Measurements from ENCODE around the gene SYNJ2. TPM values are rescaled to one million over a fixed set of nuclear protein-coding genes. Genes with fewer than 3 reads are reported as not detected.

SYNJ2 gene
- total RNA-seq, 1 donor from 2014 or later = 18.9 TPM

DNA sequence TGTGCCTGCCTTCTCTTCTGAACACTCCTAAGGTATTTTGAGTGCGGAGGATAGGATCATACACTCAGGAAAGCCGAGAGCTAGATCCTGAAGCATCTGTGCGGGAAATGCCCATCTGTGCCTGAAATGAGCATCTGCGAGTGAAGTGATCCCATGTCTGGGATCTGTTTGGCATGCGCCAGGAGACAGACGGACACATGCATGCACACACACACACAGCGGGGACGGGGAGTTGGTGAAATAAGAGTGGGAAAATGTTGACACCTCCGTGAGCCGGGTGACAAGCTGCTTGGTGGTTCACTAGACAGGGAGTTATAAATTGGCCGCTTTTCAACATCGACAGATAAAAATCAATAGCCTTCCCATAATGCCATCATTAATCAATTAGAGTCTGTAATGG, 13.8 kb downstream of the SYNJ2 start:
- no peak overlapping the region for H3K27ac Mint-ChIP-seq
- no peak overlapping the region for H3K4me3 Mint-ChIP-seq (ENCODE audit: low read depth)
- TF ChIP-seq, protein P1, sequence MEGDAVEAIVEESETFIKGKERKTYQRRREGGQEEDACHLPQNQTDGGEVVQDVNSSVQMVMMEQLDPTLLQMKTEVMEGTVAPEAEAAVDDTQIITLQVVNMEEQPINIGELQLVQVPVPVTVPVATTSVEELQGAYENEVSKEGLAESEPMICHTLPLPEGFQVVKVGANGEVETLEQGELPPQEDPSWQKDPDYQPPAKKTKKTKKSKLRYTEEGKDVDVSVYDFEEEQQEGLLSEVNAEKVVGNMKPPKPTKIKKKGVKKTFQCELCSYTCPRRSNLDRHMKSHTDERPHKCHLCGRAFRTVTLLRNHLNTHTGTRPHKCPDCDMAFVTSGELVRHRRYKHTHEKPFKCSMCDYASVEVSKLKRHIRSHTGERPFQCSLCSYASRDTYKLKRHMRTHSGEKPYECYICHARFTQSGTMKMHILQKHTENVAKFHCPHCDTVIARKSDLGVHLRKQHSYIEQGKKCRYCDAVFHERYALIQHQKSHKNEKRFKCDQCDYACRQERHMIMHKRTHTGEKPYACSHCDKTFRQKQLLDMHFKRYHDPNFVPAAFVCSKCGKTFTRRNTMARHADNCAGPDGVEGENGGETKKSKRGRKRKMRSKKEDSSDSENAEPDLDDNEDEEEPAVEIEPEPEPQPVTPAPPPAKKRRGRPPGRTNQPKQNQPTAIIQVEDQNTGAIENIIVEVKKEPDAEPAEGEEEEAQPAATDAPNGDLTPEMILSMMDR (IDR thresholded peaks at IDR 0.05; ENCODE audit: unreplicated experiment) = no peak
- H3K27me3 Mint-ChIP-seq = no peaks in the 10 kb centered on the region
- H3K4me1 Mint-ChIP-seq (ENCODE audit: low read depth) = peaks cover 30% of the 10 kb centered on the region
- H3K36me3 Mint-ChIP-seq (ENCODE audit: insufficient read depth) = peaks cover 4% of the 10 kb centered on the region
- H3K9me3 Mint-ChIP-seq (ENCODE audit: low read depth) = peaks cover 5% of the 10 kb centered on the region
- no peak for DNase-seq (ENCODE audit: low spot score, unreplicated experiment)

DNA sequence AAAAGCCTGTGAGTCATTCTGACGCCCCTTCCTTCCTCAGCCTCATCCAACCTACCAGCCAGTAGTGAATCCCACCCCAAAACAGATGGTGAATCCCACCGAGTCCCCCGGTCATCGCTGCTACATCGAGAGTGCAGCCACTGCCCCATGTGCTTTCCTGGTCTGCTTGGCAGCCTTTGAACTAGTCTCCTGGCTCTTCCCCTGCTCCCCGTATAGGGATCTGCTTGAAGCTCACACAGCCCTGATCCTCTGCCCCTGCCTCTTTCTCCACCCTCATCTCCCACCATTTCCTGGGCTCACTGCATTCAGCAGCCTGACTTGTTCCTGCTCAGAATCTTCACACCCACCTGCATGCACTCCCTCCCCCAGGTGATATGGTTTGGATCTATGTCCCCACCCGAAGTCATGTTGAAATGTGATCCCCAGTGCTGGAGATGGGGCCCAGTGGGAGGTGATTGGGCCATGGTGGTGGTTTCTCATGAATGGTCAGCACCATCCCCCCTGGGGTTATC, 14.6 kb downstream of the SYNJ2 start:
- Mint-ChIP-seq H3K36me3 (ENCODE audit: insufficient read depth) (peaks cover 4% of the 10 kb centered on the region), H3K4me3 (ENCODE audit: low read depth) (no peak overlapping the region), H3K4me1 (ENCODE audit: low read depth) (peaks cover 31% of the 10 kb centered on the region), H3K9me3 (ENCODE audit: low read depth) (peaks cover 5% of the 10 kb centered on the region), H3K27me3 (no peaks in the 10 kb centered on the region), H3K27ac (no peak overlapping the region)
- DNase-seq (ENCODE audit: low spot score, unreplicated experiment) = no peak
- TF ChIP-seq, protein P1 (IDR thresholded peaks at IDR 0.05; ENCODE audit: unreplicated experiment) = no peak

GRCh38 chr6:157996918-157997702, 15.4 kb downstream of the SYNJ2 start:
- H3K36me3 Mint-ChIP-seq (ENCODE audit: insufficient read depth) = peaks cover 10% of the 10 kb centered on the region
- H3K4me1 Mint-ChIP-seq (ENCODE audit: low read depth) = peaks cover 32% of the 10 kb centered on the region
- H3K9me3 Mint-ChIP-seq (ENCODE audit: low read depth) = peaks cover 9% of the 10 kb centered on the region
- H3K27me3 Mint-ChIP-seq = no peaks in the 10 kb centered on the region
- H3K4me3 Mint-ChIP-seq (ENCODE audit: low read depth) = no peak overlapping the region
- TF ChIP-seq, protein P1 (IDR thresholded peaks at IDR 0.05; ENCODE audit: unreplicated experiment) = no peak
- H3K27ac Mint-ChIP-seq = no peak overlapping the region
- no peak for DNase-seq (ENCODE audit: low spot score, unreplicated experiment)

DNA sequence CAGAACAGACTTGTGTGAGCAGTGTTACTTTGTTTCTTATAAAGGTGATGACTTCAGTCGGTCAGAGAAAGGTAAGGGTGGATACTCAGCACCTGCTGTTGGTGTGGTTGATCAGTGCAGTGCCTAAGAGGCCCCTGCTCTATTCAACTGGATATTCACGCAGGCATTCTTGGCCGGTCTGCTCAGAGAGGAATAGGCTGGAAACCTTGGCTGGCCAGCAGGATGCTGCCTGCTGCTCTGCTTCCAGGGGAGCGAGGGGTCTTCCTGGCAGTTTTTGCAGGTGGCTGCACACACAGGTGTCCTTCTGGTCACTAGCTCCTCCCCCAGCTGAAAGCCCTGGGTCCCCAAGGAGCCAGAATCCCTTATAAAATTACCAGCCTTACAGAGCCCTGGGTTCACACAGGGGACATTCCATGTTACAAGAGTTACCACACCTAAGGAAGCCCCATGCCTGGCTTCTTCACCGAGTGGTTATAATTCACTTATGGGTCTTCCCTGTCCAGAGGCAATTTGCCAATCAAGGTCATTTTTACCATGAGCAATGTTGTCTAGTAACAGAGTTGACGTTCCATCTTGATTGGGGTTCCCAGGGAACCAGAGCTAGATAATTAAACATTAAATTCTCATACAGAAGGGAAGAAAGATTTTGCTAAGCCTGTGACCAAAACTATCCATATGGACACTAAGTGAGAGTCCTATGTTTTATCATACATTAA, 16.4 kb downstream of the SYNJ2 start:
- Mint-ChIP-seq H3K4me3 (ENCODE audit: low read depth) (no peak overlapping the region), H3K27ac (no peak overlapping the region), H3K36me3 (ENCODE audit: insufficient read depth) (peaks cover 11% of the 10 kb centered on the region), H3K4me1 (ENCODE audit: low read depth) (peaks cover 38% of the 10 kb centered on the region), H3K27me3 (no peaks in the 10 kb centered on the region), H3K9me3 (ENCODE audit: low read depth) (peaks cover 12% of the 10 kb centered on the region)
- no peak for DNase-seq (ENCODE audit: low spot score, unreplicated experiment)
- TF ChIP-seq, protein P1 (IDR thresholded peaks at IDR 0.05; ENCODE audit: unreplicated experiment) = no peak

- no peak for DNase-seq (ENCODE audit: low spot score, unreplicated experiment)
- no peak overlapping the region for H3K4me3 Mint-ChIP-seq (ENCODE audit: low read depth)
- TF ChIP-seq, protein P1 (IDR thresholded peaks at IDR 0.05; ENCODE audit: unreplicated experiment) = no peak
- no peaks in the 10 kb centered on the region for H3K27me3 Mint-ChIP-seq
- peak overlapping the region; percentile 19 for H3K27ac Mint-ChIP-seq
- peaks cover 44% of the 10 kb centered on the region for H3K4me1 Mint-ChIP-seq (ENCODE audit: low read depth)
- H3K9me3 Mint-ChIP-seq (ENCODE audit: low read depth) = peaks cover 12% of the 10 kb centered on the region
- peaks cover 11% of the 10 kb centered on the region for H3K36me3 Mint-ChIP-seq (ENCODE audit: insufficient read depth)
Measured at GRCh38 chr6:157998707-157999167, 17.1 kb downstream of the SYNJ2 start.
